GM18520 (cell line): ENCODE measurements around the gene APRT.

Experiments used
- ATAC-seq: cut with Tn5 transposase; IDR thresholded peaks from one replicate; pipeline ENCODE4 v1.9.1; 2021; ENCODE audit not compliant: unreplicated experiment

The APRT gene

GRCh38 chr16:88760424-88761142 lies 51.1 kb downstream of the APRT start:
- ATAC-seq, result no peak

- no peak for ATAC-seq
These were observed 51.8 kb downstream of the APRT start for GRCh38 chr16:88759976-88760350.
